ENCODE measurements around the gene CELA2A. TPM values are rescaled to one million over a fixed set of nuclear protein-coding genes. Genes with fewer than 3 reads are reported as not detected.

Gene CELA2A
- total and polyA plus RNA-seq, 10 of the 15 experiments (the other 5 are each of a cell fraction or from before 2014, with no cell fraction given): 0.90 TPM; not detected in 9

DNA sequence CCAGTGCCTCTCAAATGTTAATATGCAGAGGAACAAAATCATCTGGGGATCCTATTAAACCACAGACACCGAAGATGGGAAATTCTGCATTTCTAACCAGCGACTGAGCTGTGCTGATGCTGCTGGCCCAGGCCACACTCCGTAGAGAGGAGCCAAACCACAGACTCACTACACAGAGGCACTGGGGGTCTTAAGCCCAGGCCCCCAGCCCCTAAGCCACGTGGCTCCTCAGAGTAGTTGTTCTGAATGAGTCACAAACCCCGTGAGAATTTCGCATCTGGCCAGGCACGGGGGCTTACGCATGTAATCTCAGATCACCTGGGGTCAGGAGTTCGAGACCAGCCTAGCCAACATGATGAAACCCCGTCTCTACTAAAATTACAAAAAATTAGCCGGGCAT is 2.8 kb upstream of the CELA2A start:
- no peaks in the 10 kb centered on the region for H3K36me3 ChIP-seq (ENCODE audit: control insufficient read depth in 2 of 2, insufficient read depth in 2 of 2, low read length in 1 of 2)
- ATAC-seq (no peak), FAIRE-seq (no peak), DNase-seq (ENCODE audit: low read depth, low spot score) (no peak)
- WGBS (ENCODE audit: insufficient coverage, insufficient replicate concordance, low lambda C conversion rate, missing lambda C conversion rate): 24% methylated on average over 11 of the region's 11 CpGs
- no peak overlapping the region for H3K4me3 ChIP-seq
- H3K4me1 ChIP-seq (ENCODE audit: control insufficient read depth, insufficient read depth, low read length): peaks cover 4% of the 10 kb centered on the region
- BruUV-seq (replicated peaks): no TSS peak
- RAD21 ChIA-PET (ENCODE audit: unreplicated experiment): no interaction called here
- POLR2A ChIA-PET: no interaction called here
- no peak overlapping the region for H3K27ac ChIP-seq (ENCODE audit: control insufficient read depth, insufficient read depth)
- intact Hi-C loops (cut with micrococcal nuclease; ENCODE audit: unreplicated experiment) (no loop called here), in situ Hi-C loops (cut with MboI) (no loop called here)
- H3K9me3 ChIP-seq (replicated peaks; ENCODE audit: control insufficient read depth, insufficient read depth, low read length): no peaks in the 10 kb centered on the region; the same call in 2 of the 3 replicates
- TF ChIP-seq CHD2 (IDR thresholded peaks at IDR 0.05; ENCODE audit: borderline replicate concordance, low read depth, low read length) (no peak), ZNF274 (IDR thresholded peaks at IDR 0.05; ENCODE audit: insufficient read depth, insufficient read length) (no peak), RCOR1 (conservative IDR thresholded peaks at IDR 0.05; ENCODE audit: low read depth, low read length) (no peak), FOS (IDR thresholded peaks at IDR 0.05; ENCODE audit: borderline replicate concordance, extremely low read depth, insufficient read length) (no peak), SIN3A (IDR thresholded peaks at IDR 0.05; ENCODE audit: low read depth, low read length) (no peak), EGR1 (IDR thresholded peaks at IDR 0.05; ENCODE audit: borderline replicate concordance in 1 of 2, low read depth in 2 of 2, low read length in 2 of 2) (no peak), SUZ12 (IDR thresholded peaks at IDR 0.05; ENCODE audit: unreplicated experiment) (no peak), TCF12 (IDR thresholded peaks at IDR 0.05; ENCODE audit: low read depth, low read length) (no peak), NR2C2 (IDR thresholded peaks at IDR 0.05; ENCODE audit: borderline replicate concordance, control insufficient read depth, insufficient read length, low read depth) (no peak), RFX5 (IDR thresholded peaks at IDR 0.05; ENCODE audit: low read depth, low read length) (no peak)
- TF ChIP-seq, protein P1, sequence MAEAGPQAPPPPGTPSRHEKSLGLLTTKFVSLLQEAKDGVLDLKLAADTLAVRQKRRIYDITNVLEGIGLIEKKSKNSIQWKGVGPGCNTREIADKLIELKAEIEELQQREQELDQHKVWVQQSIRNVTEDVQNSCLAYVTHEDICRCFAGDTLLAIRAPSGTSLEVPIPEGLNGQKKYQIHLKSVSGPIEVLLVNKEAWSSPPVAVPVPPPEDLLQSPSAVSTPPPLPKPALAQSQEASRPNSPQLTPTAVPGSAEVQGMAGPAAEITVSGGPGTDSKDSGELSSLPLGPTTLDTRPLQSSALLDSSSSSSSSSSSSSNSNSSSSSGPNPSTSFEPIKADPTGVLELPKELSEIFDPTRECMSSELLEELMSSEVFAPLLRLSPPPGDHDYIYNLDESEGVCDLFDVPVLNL (IDR thresholded peaks at IDR 0.05; ENCODE audit: low read depth, low read length): no peak
- TF ChIP-seq, protein P2, sequence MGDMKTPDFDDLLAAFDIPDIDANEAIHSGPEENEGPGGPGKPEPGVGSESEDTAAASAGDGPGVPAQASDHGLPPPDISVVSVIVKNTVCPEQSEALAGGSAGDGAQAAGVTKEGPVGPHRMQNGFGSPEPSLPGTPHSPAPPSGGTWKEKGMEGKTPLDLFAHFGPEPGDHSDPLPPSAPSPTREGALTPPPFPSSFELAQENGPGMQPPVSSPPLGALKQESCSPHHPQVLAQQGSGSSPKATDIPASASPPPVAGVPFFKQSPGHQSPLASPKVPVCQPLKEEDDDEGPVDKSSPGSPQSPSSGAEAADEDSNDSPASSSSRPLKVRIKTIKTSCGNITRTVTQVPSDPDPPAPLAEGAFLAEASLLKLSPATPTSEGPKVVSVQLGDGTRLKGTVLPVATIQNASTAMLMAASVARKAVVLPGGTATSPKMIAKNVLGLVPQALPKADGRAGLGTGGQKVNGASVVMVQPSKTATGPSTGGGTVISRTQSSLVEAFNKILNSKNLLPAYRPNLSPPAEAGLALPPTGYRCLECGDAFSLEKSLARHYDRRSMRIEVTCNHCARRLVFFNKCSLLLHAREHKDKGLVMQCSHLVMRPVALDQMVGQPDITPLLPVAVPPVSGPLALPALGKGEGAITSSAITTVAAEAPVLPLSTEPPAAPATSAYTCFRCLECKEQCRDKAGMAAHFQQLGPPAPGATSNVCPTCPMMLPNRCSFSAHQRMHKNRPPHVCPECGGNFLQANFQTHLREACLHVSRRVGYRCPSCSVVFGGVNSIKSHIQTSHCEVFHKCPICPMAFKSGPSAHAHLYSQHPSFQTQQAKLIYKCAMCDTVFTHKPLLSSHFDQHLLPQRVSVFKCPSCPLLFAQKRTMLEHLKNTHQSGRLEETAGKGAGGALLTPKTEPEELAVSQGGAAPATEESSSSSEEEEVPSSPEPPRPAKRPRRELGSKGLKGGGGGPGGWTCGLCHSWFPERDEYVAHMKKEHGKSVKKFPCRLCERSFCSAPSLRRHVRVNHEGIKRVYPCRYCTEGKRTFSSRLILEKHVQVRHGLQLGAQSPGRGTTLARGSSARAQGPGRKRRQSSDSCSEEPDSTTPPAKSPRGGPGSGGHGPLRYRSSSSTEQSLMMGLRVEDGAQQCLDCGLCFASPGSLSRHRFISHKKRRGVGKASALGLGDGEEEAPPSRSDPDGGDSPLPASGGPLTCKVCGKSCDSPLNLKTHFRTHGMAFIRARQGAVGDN (IDR thresholded peaks at IDR 0.05): no peak
- SMC1A ChIA-PET (ENCODE audit: uncharacterized antibody, unreplicated experiment): no interaction called here
- H3K27me3 ChIP-seq (replicated peaks in 1 of 2; ENCODE audit: control insufficient read depth in 2 of 2, insufficient read depth in 2 of 2, low read length in 1 of 2): no peaks in the 10 kb centered on the region
- H2AFZ ChIP-seq (ENCODE audit: control insufficient read depth, low read depth, low read length): no peak overlapping the region
- no peaks in the 10 kb centered on the region for H3K79me2 ChIP-seq (ENCODE audit: control insufficient read depth, insufficient read depth, low read length)
- no peaks in the 10 kb centered on the region for H4K20me1 ChIP-seq (ENCODE audit: control insufficient read depth, insufficient read depth)
- CTCF ChIA-PET: no interaction called here
- H3K9ac ChIP-seq (ENCODE audit: control insufficient read depth, insufficient read depth, low read length): no peak overlapping the region
- no peak overlapping the region for H3K4me2 ChIP-seq (ENCODE audit: control insufficient read depth, insufficient read depth)
